Stimulated activated CD8-positive, alpha-beta memory T cell treated with anti-CD3 and anti-CD28 coated beads, Interleukin-12 subunit alpha, Interleukin-12 subunit beta, amount 100 ng/mL, for 24 hours (primary cell): ENCODE measurements around the gene FAM240A.

ENCODE experiments used
- DNase-seq: peaks from one replicate; pipeline ENCODE4 v3.0.0-alpha.2; 2020; ENCODE audit errors: extremely low read depth

Gene FAM240A

DNA sequence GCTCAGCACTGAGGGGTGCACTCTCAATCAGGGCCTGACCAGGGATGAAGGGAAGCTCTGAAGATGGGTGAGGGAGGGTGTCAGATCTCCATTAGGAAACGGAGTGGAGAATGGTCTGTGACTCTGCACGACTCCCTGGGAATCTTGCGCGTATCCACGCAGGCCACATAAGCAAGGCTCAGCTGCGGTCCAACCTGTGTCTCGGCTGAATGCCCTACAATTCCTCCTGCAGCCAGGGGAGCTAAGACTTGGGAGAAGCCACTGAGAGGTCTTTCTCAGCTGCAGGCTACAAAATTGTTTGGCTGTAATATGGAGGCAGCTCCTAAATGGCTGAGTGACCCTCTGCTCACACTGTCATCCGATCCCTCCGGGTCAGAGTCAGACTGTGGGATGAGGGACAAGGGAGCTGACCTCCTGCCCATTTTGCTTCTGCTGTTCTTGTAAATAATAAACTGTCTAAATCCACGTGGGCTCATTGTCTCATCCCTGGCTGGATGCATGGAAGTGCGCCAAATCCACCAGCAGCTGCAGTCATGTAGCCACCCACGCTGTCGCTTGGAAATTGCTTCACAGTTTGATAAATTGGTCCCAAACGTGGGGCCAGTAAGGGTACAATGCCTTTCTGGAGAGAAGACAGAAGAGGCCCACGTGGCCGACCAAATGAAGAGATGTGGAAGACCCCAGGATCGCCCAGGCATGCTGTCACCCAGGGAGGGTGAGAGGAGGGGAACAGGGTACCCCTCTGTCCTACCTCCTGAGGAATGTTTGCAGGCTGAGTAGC is 50.6 kb downstream of the FAM240A start:
- DNase-seq = no peak

DNA sequence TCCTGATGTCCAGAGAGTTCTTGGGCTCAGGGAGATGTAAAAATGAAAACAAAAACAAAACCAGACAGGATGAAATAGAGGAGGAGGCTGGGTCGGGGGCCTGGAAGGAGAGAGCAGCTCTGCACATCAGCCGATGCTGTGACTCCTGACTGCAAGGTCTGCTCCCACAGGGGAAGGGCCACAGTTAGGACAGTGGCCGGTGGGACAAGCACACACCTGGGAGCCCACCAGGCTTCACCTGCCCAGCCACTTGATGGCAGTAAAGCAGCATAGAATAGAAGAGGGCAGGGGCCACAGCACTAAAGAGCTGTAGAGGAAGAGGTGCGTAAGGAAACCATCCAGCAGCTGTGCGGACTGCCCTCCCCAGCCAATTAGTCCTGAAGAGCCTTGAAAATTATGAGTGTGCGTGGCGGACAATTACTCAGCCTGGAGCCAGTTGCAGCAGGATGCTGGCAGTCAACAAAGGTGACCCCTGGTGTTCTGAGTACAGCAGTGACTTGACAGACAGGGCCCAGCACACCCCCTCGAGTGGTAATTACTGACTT is 51.3 kb downstream of the FAM240A start:
- no peak for DNase-seq

DNA sequence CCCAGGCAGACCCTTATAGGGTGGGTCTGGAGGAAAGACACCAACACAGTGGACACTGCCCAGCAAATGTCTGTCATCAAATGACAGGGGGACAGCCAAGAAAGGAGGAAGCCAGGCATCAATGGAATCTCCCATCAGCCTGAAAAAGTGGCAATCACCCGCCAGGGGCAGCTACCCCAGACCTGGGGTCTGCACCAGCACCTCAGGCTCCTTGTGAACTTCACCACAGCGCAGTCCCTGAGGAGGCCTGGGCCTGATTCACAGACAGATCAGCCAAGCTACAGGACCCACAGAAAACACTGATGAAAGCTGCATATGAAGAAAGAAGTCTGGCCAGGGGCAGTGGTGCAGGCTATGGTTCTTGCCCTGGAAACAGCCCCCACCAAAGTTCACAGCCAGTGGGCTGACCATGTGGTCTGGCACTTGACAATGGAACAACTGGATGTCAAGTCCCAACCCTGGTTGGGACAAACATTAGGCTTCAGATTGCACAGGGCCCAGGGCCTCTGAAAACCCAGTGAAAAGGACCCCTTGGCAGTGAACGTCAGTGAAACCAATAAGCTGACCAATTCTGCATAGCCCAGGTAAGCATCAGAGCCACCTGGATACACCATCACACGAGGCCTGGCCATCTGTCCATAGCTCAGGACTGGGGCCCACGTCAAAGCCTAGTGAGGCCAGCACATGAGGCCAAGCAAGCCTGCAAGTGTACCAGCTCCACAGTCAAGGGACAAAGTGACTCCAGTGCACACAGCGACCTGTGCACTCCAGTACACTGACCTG is 52.1 kb downstream of the FAM240A start:
- DNase-seq = no peak

DNA sequence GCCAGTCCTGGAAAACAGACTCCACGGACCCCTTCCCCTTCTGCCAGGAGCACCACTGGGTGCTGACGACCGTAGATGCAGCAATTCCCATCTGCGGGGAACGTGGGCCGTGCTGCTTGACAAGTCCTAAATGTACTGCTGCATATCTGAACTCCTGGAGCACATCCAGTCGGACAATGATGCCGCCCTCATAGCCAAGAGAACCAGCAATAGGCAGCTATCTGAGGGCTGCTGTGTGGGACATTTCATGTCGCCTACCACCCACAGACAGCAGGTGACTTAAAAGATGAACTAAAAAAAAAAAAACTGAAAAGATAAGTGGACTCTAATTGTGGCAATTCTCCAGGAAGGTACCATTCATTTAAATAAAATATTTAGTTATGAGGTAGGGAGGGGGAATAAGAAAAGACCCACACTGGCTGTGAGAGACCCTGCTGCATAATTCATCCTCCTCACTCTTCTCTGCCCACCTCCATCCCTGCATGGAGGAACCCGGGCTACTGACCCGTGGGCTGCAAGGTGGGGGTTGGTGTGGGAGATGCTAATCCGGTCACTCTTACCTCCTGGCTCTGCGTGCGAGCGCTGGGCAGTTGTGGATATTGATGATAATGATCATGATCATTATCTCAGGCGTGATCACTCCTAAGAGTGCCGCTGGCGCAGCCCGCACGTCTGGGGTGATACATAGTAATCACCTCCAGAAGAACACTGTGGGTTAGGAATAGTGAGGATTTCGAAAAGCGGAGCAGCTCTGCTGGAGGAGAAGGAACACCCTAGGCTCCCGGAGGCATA is 52.8 kb downstream of the FAM240A start:
- no peak for DNase-seq

DNA sequence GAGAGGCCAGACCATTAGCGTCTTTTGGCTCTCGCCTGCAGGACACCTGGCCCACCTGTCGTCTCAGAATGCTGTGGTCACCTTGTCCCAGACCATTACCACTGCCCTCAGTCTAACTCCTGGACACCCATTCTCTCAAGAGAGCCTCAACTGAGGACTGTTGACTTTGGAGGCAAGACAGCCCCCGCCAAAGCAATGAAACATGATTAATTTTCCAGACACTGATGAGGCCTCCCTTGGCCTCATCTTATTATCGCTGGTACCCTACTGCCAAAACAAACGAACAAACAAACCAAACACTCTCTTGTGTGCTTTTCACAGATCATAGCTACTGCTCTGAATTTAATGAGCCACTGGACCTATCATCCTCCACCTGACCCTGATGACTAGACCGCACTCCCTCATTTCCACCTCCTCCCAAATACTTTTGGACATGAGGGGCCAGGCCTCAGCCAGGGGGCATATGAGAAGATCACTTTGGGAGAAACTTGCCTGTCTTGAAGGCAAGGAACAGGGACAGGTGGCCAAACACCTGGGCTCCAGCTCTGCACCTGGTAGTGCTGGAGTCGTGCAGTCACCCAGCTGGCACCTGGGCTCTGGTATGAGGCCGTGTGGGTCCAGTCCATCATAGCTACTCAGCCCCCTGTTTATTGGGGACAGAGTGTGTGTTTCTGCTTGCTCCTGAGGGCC is 53.6 kb downstream of the FAM240A start:
- DNase-seq = no peak

DNA sequence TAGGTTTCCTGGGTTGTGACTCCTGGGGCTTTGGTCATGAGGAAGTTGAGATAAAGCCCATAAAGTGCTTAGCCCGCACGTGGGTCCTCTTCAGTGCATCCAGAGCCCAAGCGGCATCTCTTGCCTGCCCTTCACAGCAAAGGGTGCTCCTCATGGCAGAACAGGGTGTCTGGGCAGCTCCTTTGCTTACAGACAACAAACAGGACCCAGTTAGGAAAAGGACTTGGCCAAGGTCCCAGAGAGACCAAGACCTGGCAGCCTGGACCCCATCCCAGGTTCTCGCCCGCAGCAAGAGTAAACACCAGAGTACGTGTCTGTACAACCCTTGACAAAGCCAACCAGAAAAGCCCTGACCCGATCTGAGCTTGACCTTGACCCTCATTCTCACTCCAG is 54.1 kb downstream of the FAM240A start:
- DNase-seq = no peak

DNA sequence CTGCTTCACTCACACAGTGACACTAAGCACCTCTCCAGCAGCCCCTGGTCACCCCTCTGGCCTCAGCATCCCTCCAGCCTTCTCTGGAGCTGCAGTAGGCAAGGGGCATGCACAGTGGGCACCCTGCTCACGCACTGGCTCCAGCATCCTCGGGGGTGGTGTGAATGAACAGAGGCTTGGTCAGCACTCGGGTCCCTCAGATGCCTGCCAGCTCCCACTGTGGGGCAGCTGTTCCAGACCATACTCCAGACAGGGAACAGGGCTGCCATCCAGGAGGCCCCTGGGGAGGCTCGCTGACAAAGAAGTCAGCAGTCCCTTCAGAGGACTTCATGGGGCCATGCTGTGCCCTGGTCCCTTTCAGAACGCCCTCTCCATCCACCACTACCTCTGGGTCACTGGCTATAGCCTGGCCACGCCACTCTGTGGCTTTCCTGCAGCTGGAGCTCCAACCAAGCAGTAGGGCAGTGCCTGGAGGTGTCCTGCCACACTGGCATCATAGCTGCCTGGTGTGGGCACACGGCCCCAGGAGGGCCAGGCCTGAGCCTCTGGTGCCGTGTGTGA is 54.8 kb downstream of the FAM240A start:
- no peak for DNase-seq

DNA sequence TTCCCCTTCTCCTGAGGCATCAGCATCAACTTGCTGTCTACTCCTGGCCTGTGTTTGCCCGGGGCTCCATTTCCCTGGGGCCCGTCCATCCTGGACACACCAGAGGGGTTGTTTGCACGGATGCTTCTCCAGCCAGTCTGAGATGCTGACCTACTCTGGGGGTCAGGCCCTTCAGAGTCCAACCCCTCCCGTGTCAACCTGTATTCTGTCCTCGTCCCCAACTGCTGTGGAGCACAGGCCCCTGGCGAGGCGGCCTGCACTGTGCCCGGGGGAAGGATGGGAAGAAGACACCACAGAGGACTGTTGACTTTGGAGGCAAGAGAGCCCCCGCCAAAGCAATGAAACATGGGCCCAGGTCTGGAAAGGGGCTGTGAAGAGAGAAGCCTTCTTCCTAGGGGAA is 55.3 kb downstream of the FAM240A start:
- DNase-seq = no peak

DNA sequence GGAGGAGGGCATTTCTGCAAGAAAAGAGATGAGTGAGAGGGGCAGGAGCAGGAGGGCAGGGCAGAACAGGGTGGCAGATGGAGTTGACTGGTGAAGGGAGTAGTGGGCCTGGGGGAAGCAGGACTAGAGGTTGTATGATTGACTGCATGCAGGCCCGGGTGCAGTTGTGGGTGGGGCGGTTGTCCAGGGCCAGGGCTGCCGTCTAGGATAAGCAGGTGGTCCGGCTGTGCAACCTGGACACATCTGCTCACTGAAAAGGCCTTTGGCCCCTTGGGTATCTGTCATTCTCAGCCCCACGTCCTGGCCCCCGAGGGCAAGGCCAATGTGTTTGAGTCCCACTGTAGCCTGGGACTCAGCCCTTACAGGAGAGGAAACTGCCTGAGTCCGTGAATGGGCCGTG is 55.8 kb downstream of the FAM240A start:
- DNase-seq = no peak

DNA sequence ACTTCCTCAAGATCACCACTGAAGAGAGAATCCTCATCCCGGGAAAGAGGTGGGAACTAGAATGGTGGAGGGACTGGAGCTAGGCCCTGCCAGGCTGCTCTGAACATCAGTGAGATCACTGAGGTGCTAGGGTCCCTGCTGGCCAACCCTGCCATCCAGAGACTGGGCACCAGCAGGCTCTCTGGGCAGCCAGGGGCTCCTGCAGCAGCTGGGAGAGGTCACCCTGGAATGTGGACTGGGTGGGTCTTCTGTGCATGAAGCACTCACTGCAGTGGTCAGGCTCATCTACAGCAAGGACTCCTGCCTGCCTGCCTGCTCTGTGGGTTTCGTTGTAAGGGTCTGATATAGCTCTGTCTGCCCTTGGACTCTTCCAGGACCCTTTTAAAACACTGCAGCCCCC is 56.3 kb downstream of the FAM240A start:
- no peak for DNase-seq

DNA sequence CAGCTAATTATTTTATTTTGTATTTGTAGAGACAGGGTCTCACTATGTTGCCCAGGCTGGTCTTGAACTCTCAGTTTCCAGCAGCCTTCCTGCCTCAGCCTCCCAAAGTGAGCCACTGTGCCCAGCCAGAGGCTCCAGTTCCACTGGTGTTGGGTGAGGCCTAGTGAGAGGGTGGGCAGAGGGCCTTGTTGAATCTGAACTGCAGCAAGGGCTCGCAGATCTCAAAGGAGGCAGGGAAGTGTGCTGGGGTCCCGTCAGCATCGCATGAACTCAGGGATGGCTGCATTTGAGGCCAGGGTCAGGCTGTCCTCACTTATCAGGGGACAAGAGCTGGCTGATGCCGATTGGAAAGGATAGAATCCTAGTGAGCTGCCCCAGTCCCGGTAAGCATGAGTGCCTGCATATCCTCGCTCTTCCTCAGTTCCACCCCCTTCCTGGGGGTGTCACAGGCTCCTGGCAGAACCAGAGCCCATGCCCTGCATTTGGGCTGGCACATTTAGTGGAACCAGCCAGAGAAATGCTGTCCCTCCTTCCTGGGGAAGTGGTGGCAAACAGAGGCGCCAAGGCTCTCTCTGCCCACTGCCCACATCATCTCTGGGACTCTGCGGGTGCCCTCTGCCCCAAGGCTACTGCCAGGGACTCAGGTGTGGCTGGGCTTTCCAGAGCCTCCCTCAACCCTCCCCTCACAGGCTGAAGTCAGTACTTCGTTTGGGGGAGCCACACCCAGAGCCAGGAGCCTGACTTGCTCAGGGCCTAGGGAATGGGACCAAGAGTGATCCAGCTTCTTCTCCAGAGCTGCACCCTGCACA is 57.1 kb downstream of the FAM240A start:
- no peak for DNase-seq

DNA sequence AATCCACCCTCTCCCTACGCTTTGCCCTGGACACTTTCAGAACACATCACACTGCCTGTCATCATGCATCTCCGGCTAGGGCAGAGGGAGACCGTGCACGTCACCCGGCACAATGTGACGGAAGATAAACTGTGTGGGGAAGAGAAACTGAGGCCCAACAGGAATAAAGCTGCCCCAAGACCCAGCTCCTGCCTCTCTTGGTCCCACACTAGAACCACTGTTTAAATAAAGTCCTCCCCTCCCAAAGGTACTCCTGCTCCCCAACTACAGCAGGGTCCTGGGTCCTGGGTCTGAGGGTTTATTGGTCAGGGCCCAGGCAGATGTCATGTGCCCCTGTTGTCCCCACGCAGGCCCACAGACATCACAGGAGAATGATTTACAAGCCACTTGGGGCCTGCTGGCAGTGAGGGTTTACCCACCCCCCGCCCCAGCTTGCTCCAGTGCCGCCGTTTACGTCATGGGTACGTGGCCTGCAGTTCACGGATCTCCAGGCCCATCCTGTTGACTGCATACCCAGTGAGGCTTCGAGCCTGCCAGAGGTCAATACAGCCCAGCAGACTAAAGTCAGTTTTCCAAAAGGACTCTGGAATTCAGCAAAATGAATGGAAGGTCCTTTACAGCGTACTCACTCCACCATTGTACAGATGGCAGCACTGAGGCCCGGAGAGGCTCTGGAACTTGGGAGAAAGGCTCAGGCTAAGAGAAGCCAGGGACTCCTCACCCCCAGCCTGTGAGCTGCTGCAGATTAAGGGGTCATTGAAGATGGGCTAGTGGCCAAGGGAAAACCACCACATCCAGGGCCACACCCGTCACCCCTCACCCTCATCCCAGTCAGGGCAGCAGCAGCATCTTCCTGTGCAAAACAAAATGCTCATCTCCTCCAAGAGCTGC is 57.9 kb downstream of the FAM240A start:
- DNase-seq = no peak

DNA sequence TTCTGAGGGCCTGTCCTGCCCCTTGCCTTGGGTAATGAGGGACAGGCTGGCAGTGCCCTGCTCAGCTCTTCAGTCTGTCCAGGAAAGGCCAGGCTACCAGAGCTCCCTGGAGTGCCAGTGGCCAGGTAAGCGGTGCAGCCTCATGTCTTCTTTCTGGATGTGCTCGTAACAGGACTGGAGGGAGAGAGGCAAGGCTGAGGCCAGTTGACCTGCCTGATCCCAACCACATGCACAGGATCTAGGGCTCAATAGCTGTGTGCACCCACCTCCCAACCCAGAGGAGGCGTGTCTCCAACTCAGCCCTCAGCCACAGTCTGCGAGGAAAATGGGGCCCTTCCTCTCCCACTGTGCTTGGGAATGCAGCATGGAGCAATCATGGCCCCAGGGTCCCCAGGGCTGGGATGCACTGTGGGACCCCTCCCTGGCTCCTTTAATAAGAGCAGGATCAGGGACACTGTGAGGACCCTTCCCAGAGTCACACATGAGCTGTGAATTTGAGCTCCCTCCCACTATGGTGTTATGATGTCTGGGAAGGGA is 58.6 kb downstream of the FAM240A start:
- no peak for DNase-seq

DNA sequence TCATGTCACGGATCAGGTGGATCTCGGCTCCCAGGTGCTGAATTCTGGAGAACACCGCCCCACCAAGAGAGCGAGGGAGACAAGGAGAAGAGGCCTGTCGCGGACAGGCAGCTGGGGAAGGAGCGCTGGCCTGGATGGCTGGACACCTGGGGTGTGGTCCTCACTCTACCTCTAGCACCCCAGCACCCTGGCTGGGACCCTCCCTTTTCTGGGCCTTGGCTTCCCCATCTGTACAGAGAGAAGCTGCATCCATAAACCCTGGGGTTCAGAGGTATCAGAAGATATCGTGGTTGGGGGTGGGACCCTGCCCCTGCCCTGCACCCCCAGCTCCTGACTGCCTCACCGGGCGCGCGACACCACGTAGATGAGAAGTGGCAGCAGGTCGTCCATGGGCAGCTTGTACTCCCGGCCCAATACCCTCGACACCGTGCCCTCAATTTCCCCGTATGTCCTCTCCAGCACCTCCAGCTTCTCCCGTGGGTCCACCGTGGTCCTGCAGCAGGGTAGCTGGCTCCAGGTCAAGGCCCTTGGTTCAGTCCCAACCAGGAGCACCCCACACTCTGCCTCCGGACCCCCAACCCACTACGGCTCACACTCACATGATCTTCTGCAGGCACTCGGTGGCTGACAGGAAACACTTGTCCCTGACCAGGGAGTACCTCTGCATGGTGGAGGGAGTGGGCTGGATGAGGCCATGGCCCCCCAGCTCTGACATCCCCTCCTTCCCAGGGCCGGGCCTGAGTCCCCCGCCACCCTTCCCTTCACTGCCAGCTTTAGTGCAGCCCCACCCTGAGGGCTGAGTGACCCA is 59.4 kb downstream of the FAM240A start:
- DNase-seq = no peak

DNA sequence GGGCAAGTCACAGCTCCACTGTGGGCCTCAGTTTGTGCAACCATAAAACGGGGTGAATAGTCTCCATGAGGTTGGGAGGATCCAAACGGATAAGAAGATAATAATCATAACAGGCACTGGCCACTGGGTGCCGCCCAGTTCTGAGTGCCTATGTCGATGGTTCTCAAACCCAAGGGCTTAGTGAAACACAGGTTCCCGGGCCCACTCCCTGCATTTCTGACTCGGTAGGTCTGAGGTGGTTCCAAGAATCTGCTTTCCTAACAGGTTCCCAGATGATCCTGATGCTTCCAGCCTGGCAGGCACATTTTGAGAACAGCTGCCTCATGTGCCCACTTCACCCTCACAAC is 60.0 kb downstream of the FAM240A start:
- no peak for DNase-seq

DNA sequence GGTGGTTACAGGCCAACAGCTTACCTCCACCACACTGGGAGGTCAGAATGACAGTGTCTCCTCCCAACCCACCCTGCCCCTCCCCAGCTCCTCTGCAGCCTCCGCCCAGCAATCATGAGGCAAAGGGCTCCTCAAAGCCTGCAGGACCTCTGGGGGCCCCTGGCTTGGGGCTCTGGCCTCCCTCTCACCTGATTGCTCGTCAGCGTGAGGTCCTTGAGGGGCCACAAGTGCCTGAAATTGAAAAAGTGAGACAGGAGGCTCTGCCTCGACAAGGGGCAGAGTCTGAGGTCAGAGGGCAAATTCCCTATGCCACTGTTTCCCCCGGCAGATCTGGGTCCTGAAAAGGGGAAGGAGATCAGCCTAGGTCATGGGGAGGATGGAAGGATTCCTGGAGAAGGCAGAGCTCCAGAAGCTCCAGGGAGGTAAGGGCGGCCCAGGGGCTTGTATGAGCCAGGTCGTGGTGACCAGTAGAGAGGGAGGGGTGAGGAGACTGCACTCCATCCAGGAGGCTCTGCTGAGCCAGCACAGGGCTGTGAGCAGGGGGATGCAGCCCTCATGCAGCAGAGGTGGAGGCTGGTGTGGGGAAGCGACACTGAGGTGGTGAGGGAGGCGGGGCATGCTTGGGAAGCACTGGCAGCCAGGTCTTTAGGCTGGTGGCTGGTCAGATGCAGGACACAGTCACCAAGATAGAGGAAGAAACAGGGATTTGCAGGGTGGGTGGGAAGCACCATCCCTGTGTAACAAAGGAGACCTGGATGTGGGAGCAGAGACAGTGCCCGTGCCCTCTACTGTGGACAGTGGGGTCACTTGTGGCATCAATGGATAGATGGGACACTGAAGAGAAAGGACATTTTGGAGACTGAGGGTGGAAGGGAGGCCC is 61.1 kb downstream of the FAM240A start:
- no peak for DNase-seq
